GM21528 (cell line): ENCODE measurements around the gene ANKRD55.
"Not testable (repeated sequence)": the region's sequence is repeated elsewhere in the genome, so short reads cannot be mapped to it uniquely, and the experiment has no call there.

Source experiments
- ATAC-seq: cut with Tn5 transposase; IDR thresholded peaks from one replicate; pipeline ENCODE4 v1.9.1; 2021; ENCODE audit warnings: mild to moderate bottlenecking, moderate library complexity; ENCODE audit not compliant: unreplicated experiment, low FRiP score

The ANKRD55 gene

GRCh38 chr5:56253924-56254323, 20.8 kb upstream of the ANKRD55 start:
- no peak for ATAC-seq

- no peak for ATAC-seq
Measured at GRCh38 chr5:56253126-56253525, 20.0 kb upstream of the ANKRD55 start.

GRCh38 chr5:56251918-56252553, 18.9 kb upstream of the ANKRD55 start:
- no peak for ATAC-seq

- no peak for ATAC-seq
Measured at GRCh38 chr5:56251440-56251839, 18.3 kb upstream of the ANKRD55 start.

- ATAC-seq: no peak
Measured at GRCh38 chr5:56250011-56250410, 16.9 kb upstream of the ANKRD55 start.

- ATAC-seq: not testable (repeated sequence)
Measured at GRCh38 chr5:56249085-56249484, 16.0 kb upstream of the ANKRD55 start.

GRCh38 chr5:56247592-56247991, 14.5 kb upstream of the ANKRD55 start:
- no peak for ATAC-seq

- ATAC-seq: no peak
Measured at GRCh38 chr5:56246769-56247168, 13.6 kb upstream of the ANKRD55 start.

- no peak for ATAC-seq
Measured at GRCh38 chr5:56245481-56245880, 12.4 kb upstream of the ANKRD55 start.

GRCh38 chr5:56244627-56245026, 11.5 kb upstream of the ANKRD55 start:
- ATAC-seq: no peak

- not testable (repeated sequence) for ATAC-seq
Measured at GRCh38 chr5:56242271-56242670, 9.1 kb upstream of the ANKRD55 start.

GRCh38 chr5:56232538-56232937, 592 bp downstream of the ANKRD55 start:
- no peak for ATAC-seq

- no peak for ATAC-seq
Measured at GRCh38 chr5:56230576-56230975, 2.6 kb downstream of the ANKRD55 start.

- no peak for ATAC-seq
Measured at GRCh38 chr5:56229111-56229510, 4.0 kb downstream of the ANKRD55 start.

- no peak for ATAC-seq
Measured at GRCh38 chr5:56228631-56229030, 4.5 kb downstream of the ANKRD55 start.

GRCh38 chr5:56227691-56228090, 5.4 kb downstream of the ANKRD55 start:
- ATAC-seq: no peak

- not testable (repeated sequence) for ATAC-seq
Measured at GRCh38 chr5:56223298-56223697, 9.8 kb downstream of the ANKRD55 start.

GRCh38 chr5:56221601-56222000, 11.5 kb downstream of the ANKRD55 start:
- ATAC-seq: not testable (repeated sequence)

GRCh38 chr5:56215019-56215830, 17.9 kb downstream of the ANKRD55 start:
- ATAC-seq: no peak

GRCh38 chr5:56213886-56214535, 19.1 kb downstream of the ANKRD55 start:
- ATAC-seq: not testable (repeated sequence)

GRCh38 chr5:56212130-56212879, 20.8 kb downstream of the ANKRD55 start:
- no peak for ATAC-seq
